ENCODE results near the gene MALL. TPM values are rescaled to one million over a fixed set of nuclear protein-coding genes. Genes with fewer than 3 reads are reported as not detected.

MALL gene
- total and polyA plus RNA-seq, 2 of the 13 experiments (the other 11 are each of a cell fraction or from before 2014, with no cell fraction given): not detected

GRCh38 chr2:110146183-110146944 lies 30.7 kb upstream of the MALL start (continued):
- no peak for TF ChIP-seq SETDB1 (CRISPR knock-in tag; IDR thresholded peaks at IDR 0.05; ENCODE audit: borderline replicate concordance)
- TF ChIP-seq ZNF468 (CRISPR knock-in tag; IDR thresholded peaks at IDR 0.05): no peak
- TF ChIP-seq, protein P1, sequence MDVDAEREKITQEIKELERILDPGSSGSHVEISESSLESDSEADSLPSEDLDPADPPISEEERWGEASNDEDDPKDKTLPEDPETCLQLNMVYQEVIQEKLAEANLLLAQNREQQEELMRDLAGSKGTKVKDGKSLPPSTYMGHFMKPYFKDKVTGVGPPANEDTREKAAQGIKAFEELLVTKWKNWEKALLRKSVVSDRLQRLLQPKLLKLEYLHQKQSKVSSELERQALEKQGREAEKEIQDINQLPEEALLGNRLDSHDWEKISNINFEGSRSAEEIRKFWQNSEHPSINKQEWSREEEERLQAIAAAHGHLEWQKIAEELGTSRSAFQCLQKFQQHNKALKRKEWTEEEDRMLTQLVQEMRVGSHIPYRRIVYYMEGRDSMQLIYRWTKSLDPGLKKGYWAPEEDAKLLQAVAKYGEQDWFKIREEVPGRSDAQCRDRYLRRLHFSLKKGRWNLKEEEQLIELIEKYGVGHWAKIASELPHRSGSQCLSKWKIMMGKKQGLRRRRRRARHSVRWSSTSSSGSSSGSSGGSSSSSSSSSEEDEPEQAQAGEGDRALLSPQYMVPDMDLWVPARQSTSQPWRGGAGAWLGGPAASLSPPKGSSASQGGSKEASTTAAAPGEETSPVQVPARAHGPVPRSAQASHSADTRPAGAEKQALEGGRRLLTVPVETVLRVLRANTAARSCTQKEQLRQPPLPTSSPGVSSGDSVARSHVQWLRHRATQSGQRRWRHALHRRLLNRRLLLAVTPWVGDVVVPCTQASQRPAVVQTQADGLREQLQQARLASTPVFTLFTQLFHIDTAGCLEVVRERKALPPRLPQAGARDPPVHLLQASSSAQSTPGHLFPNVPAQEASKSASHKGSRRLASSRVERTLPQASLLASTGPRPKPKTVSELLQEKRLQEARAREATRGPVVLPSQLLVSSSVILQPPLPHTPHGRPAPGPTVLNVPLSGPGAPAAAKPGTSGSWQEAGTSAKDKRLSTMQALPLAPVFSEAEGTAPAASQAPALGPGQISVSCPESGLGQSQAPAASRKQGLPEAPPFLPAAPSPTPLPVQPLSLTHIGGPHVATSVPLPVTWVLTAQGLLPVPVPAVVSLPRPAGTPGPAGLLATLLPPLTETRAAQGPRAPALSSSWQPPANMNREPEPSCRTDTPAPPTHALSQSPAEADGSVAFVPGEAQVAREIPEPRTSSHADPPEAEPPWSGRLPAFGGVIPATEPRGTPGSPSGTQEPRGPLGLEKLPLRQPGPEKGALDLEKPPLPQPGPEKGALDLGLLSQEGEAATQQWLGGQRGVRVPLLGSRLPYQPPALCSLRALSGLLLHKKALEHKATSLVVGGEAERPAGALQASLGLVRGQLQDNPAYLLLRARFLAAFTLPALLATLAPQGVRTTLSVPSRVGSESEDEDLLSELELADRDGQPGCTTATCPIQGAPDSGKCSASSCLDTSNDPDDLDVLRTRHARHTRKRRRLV (CRISPR knock-in tag; IDR thresholded peaks at IDR 0.05): no peak
- peak; percentile 32 for TF ChIP-seq YY1 (IDR thresholded peaks at IDR 0.05; ENCODE audit: insufficient read depth, insufficient replicate concordance, low read depth, low read length)
- peak; percentile 67 for TF ChIP-seq PPARG (CRISPR knock-in tag; conservative IDR thresholded peaks at IDR 0.05)
- peak; percentile 43 for TF ChIP-seq SKI (IDR thresholded peaks at IDR 0.05; ENCODE audit: partially characterized antibody)
- 0 out of 2 replicates have a peak, but pooled peaks have one; percentile 30 for TF ChIP-seq HBP1 (CRISPR knock-in tag; IDR thresholded peaks at IDR 0.05; ENCODE audit: low read depth)
- no peak for TF ChIP-seq ZBTB14 (CRISPR knock-in tag; IDR thresholded peaks at IDR 0.05)
- TF ChIP-seq AHR (CRISPR knock-in tag; IDR thresholded peaks at IDR 0.05): no peak
- TF ChIP-seq, protein P2, sequence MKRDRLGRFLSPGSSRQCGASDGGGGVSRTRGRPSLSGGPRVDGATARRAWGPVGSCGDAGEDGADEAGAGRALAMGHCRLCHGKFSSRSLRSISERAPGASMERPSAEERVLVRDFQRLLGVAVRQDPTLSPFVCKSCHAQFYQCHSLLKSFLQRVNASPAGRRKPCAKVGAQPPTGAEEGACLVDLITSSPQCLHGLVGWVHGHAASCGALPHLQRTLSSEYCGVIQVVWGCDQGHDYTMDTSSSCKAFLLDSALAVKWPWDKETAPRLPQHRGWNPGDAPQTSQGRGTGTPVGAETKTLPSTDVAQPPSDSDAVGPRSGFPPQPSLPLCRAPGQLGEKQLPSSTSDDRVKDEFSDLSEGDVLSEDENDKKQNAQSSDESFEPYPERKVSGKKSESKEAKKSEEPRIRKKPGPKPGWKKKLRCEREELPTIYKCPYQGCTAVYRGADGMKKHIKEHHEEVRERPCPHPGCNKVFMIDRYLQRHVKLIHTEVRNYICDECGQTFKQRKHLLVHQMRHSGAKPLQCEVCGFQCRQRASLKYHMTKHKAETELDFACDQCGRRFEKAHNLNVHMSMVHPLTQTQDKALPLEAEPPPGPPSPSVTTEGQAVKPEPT (CRISPR knock-in tag; IDR thresholded peaks at IDR 0.05; ENCODE audit: low read depth): no peak
- TF ChIP-seq ZNF546 (CRISPR knock-in tag; conservative IDR thresholded peaks at IDR 0.05): no peak
- no peak for TF ChIP-seq ZNF282 (IDR thresholded peaks at IDR 0.05; ENCODE audit: partially characterized antibody)
- TF ChIP-seq FOSL1 (CRISPR knock-in tag; IDR thresholded peaks at IDR 0.05; ENCODE audit: borderline replicate concordance): no peak
- no peak for TF ChIP-seq HOXA7 (CRISPR knock-in tag; IDR thresholded peaks at IDR 0.05)
- TF ChIP-seq ZNF766 (CRISPR knock-in tag; IDR thresholded peaks at IDR 0.05; ENCODE audit: borderline replicate concordance): no peak
- TF ChIP-seq YEATS2 (CRISPR knock-in tag; IDR thresholded peaks at IDR 0.05; ENCODE audit: borderline replicate concordance): no peak
- TF ChIP-seq CREB1 (IDR thresholded peaks at IDR 0.05): no peak
- TF ChIP-seq CREB1 (CRISPR knock-in tag; IDR thresholded peaks at IDR 0.05): peak; percentile 45; the same call in 1 of the 2 replicates
